ENCODE measurements around the gene CDS1. TPM values are rescaled to one million over a fixed set of nuclear protein-coding genes. Genes with fewer than 3 reads are reported as not detected.
A peak's percentile ranks its signal among the peaks of the same experiment; 100 is the strongest.

Gene CDS1
- polyA plus RNA-seq, 1 donor: 59.6 TPM

- no peaks in the 10 kb centered on the region for H3K27me3 ChIP-seq (ENCODE audit: control insufficient read depth, insufficient read depth, low read length)
- H3K27ac ChIP-seq (ENCODE audit: low read length): no peak overlapping the region
- WGBS (ENCODE audit: insufficient coverage, low lambda C conversion rate): 60% methylated on average over 1 of the region's 4 CpGs
- H3K4me1 ChIP-seq (ENCODE audit: control insufficient read depth, insufficient read depth, low read length): peaks cover 9% of the 10 kb centered on the region
- DNase-seq: peak in 1 of 2 donors; percentile 24
- H3K4me3 ChIP-seq (ENCODE audit: low read length): no peak overlapping the region
- no peaks in the 10 kb centered on the region for H3K36me3 ChIP-seq (ENCODE audit: control insufficient read depth, insufficient read depth, low read length)
- H3K9me3 ChIP-seq (ENCODE audit: control insufficient read depth, low read depth, low read length): no peaks in the 10 kb centered on the region
Observed at GRCh38 chr4:84597450-84597849, 14.5 kb downstream of the CDS1 start.

GRCh38 chr4:84606645-84607044 lies 23.7 kb downstream of the CDS1 start:
- WGBS (ENCODE audit: insufficient coverage, low lambda C conversion rate): no CpG with 5 or more reads among the region's 1 CpG
- no peak for DNase-seq
- Histone ChIP-seq H3K9me3 (ENCODE audit: control insufficient read depth, low read depth, low read length) (no peaks in the 10 kb centered on the region), H3K4me1 (ENCODE audit: control insufficient read depth, insufficient read depth, low read length) (no peaks in the 10 kb centered on the region), H3K27me3 (ENCODE audit: control insufficient read depth, insufficient read depth, low read length) (no peaks in the 10 kb centered on the region), H3K36me3 (ENCODE audit: control insufficient read depth, insufficient read depth, low read length) (peaks cover 20% of the 10 kb centered on the region), H3K27ac (ENCODE audit: low read length) (no peak overlapping the region), H3K4me3 (ENCODE audit: low read length) (no peak overlapping the region)

GRCh38 chr4:84611531-84611930 lies 28.6 kb downstream of the CDS1 start:
- no peak for DNase-seq
- H3K9me3 ChIP-seq (ENCODE audit: control insufficient read depth, low read depth, low read length): no peaks in the 10 kb centered on the region
- WGBS (ENCODE audit: insufficient coverage, low lambda C conversion rate): no CpG with 5 or more reads among the region's 3 CpGs
- H3K4me3 ChIP-seq (ENCODE audit: low read length): no peak overlapping the region
- H3K27me3 ChIP-seq (ENCODE audit: control insufficient read depth, insufficient read depth, low read length): no peaks in the 10 kb centered on the region
- H3K36me3 ChIP-seq (ENCODE audit: control insufficient read depth, insufficient read depth, low read length): peaks cover 29% of the 10 kb centered on the region
- no peak overlapping the region for H3K27ac ChIP-seq (ENCODE audit: low read length)
- H3K4me1 ChIP-seq (ENCODE audit: control insufficient read depth, insufficient read depth, low read length): no peaks in the 10 kb centered on the region

GRCh38 chr4:84614891-84615290 lies 32.0 kb downstream of the CDS1 start:
- Histone ChIP-seq H3K27me3 (ENCODE audit: control insufficient read depth, insufficient read depth, low read length) (no peaks in the 10 kb centered on the region), H3K36me3 (ENCODE audit: control insufficient read depth, insufficient read depth, low read length) (peaks cover 22% of the 10 kb centered on the region), H3K9me3 (ENCODE audit: control insufficient read depth, low read depth, low read length) (no peaks in the 10 kb centered on the region), H3K27ac (ENCODE audit: low read length) (no peak overlapping the region), H3K4me3 (ENCODE audit: low read length) (no peak overlapping the region), H3K4me1 (ENCODE audit: control insufficient read depth, insufficient read depth, low read length) (no peaks in the 10 kb centered on the region)
- no peak for DNase-seq
- WGBS (ENCODE audit: insufficient coverage, low lambda C conversion rate): 93% methylated on average over 3 of the region's 5 CpGs

GRCh38 chr4:84615355-84615754 lies 32.4 kb downstream of the CDS1 start:
- 90% methylated on average over 2 of the region's 5 CpGs for WGBS (ENCODE audit: insufficient coverage, low lambda C conversion rate)
- no peak overlapping the region for H3K4me3 ChIP-seq (ENCODE audit: low read length)
- no peaks in the 10 kb centered on the region for H3K4me1 ChIP-seq (ENCODE audit: control insufficient read depth, insufficient read depth, low read length)
- H3K27ac ChIP-seq (ENCODE audit: low read length): no peak overlapping the region
- DNase-seq: no peak
- H3K36me3 ChIP-seq (ENCODE audit: control insufficient read depth, insufficient read depth, low read length): peaks cover 18% of the 10 kb centered on the region
- no peaks in the 10 kb centered on the region for H3K27me3 ChIP-seq (ENCODE audit: control insufficient read depth, insufficient read depth, low read length)
- H3K9me3 ChIP-seq (ENCODE audit: control insufficient read depth, low read depth, low read length): no peaks in the 10 kb centered on the region

- Histone ChIP-seq H3K27ac (ENCODE audit: low read length) (no peak overlapping the region), H3K9me3 (ENCODE audit: control insufficient read depth, low read depth, low read length) (no peaks in the 10 kb centered on the region), H3K36me3 (ENCODE audit: control insufficient read depth, insufficient read depth, low read length) (peaks cover 7% of the 10 kb centered on the region), H3K27me3 (ENCODE audit: control insufficient read depth, insufficient read depth, low read length) (no peaks in the 10 kb centered on the region), H3K4me3 (ENCODE audit: low read length) (no peak overlapping the region), H3K4me1 (ENCODE audit: control insufficient read depth, insufficient read depth, low read length) (no peaks in the 10 kb centered on the region)
- DNase-seq: no peak
- WGBS (ENCODE audit: insufficient coverage, low lambda C conversion rate): no CpG with 5 or more reads among the region's 1 CpG
Observed at GRCh38 chr4:84622959-84623358, 40.0 kb downstream of the CDS1 start.

- Histone ChIP-seq H3K9me3 (ENCODE audit: control insufficient read depth, low read depth, low read length) (no peaks in the 10 kb centered on the region), H3K27ac (ENCODE audit: low read length) (no peak overlapping the region), H3K36me3 (ENCODE audit: control insufficient read depth, insufficient read depth, low read length) (peaks cover 10% of the 10 kb centered on the region), H3K27me3 (ENCODE audit: control insufficient read depth, insufficient read depth, low read length) (no peaks in the 10 kb centered on the region), H3K4me1 (ENCODE audit: control insufficient read depth, insufficient read depth, low read length) (no peaks in the 10 kb centered on the region), H3K4me3 (ENCODE audit: low read length) (no peak overlapping the region)
- DNase-seq: no peak
- WGBS (ENCODE audit: insufficient coverage, low lambda C conversion rate): no CpG with 5 or more reads among the region's 11 CpGs
Observed at GRCh38 chr4:84623661-84624060, 40.7 kb downstream of the CDS1 start.

GRCh38 chr4:84626673-84627072 lies 43.7 kb downstream of the CDS1 start:
- Histone ChIP-seq H3K36me3 (ENCODE audit: control insufficient read depth, insufficient read depth, low read length) (peaks cover 11% of the 10 kb centered on the region), H3K27ac (ENCODE audit: low read length) (no peak overlapping the region), H3K9me3 (ENCODE audit: control insufficient read depth, low read depth, low read length) (no peaks in the 10 kb centered on the region), H3K4me1 (ENCODE audit: control insufficient read depth, insufficient read depth, low read length) (no peaks in the 10 kb centered on the region), H3K4me3 (ENCODE audit: low read length) (no peak overlapping the region), H3K27me3 (ENCODE audit: control insufficient read depth, insufficient read depth, low read length) (no peaks in the 10 kb centered on the region)
- DNase-seq: peak in 1 of 2 donors; percentile 9
- no CpG with 5 or more reads among the region's 5 CpGs for WGBS (ENCODE audit: insufficient coverage, low lambda C conversion rate)

GRCh38 chr4:84631573-84631972 lies 48.6 kb downstream of the CDS1 start:
- Histone ChIP-seq H3K4me1 (ENCODE audit: control insufficient read depth, insufficient read depth, low read length) (no peaks in the 10 kb centered on the region), H3K9me3 (ENCODE audit: control insufficient read depth, low read depth, low read length) (no peaks in the 10 kb centered on the region), H3K27ac (ENCODE audit: low read length) (no peak overlapping the region), H3K27me3 (ENCODE audit: control insufficient read depth, insufficient read depth, low read length) (no peaks in the 10 kb centered on the region), H3K4me3 (ENCODE audit: low read length) (no peak overlapping the region), H3K36me3 (ENCODE audit: control insufficient read depth, insufficient read depth, low read length) (peaks cover 8% of the 10 kb centered on the region)
- DNase-seq: no peak
- 100% methylated on average over 1 of the region's 3 CpGs for WGBS (ENCODE audit: insufficient coverage, low lambda C conversion rate)

- Histone ChIP-seq H3K36me3 (ENCODE audit: control insufficient read depth, insufficient read depth, low read length) (peaks cover 8% of the 10 kb centered on the region), H3K4me1 (ENCODE audit: control insufficient read depth, insufficient read depth, low read length) (no peaks in the 10 kb centered on the region), H3K9me3 (ENCODE audit: control insufficient read depth, low read depth, low read length) (no peaks in the 10 kb centered on the region), H3K4me3 (ENCODE audit: low read length) (no peak overlapping the region), H3K27me3 (ENCODE audit: control insufficient read depth, insufficient read depth, low read length) (no peaks in the 10 kb centered on the region), H3K27ac (ENCODE audit: low read length) (no peak overlapping the region)
- no peak for DNase-seq
- 100% methylated on average over 2 of the region's 2 CpGs for WGBS (ENCODE audit: insufficient coverage, low lambda C conversion rate)
Observed at GRCh38 chr4:84632092-84632491, 49.2 kb downstream of the CDS1 start.

- Histone ChIP-seq H3K9me3 (ENCODE audit: control insufficient read depth, low read depth, low read length) (no peaks in the 10 kb centered on the region), H3K27ac (ENCODE audit: low read length) (no peak overlapping the region), H3K36me3 (ENCODE audit: control insufficient read depth, insufficient read depth, low read length) (peaks cover 14% of the 10 kb centered on the region), H3K27me3 (ENCODE audit: control insufficient read depth, insufficient read depth, low read length) (no peaks in the 10 kb centered on the region), H3K4me3 (ENCODE audit: low read length) (no peak overlapping the region), H3K4me1 (ENCODE audit: control insufficient read depth, insufficient read depth, low read length) (no peaks in the 10 kb centered on the region)
- whole genome bisulfite sequencing (ENCODE audit: insufficient coverage, low lambda C conversion rate): 83% methylated on average over 1 of the region's 1 CpG
- DNase-seq: no peak
Observed at GRCh38 chr4:84634961-84635360, 52.0 kb downstream of the CDS1 start.

Data from large intestine (tissue), 3 donors.